Ascending aorta (tissue), 2 donors: ENCODE data around the gene UNC5C. TPM values are rescaled to one million over a fixed set of nuclear protein-coding genes. Genes with fewer than 3 reads are reported as not detected.

Experiments used
- DNase-seq, 2 donors: peaks; one replicate each; pipeline ENCODE4 v3.0.0-alpha.2; 2019; ENCODE audit warnings: low spot score in 2 of 2
- H3K27ac ChIP-seq, 2 donors: fragments of 200-600 bp; sonication (generic); one replicate each; pipeline ENCODE4 v1.5.1; 2016 to 2017; ENCODE audit warnings: mild to moderate bottlenecking in 1 of 2
- H3K27me3 ChIP-seq: fragments of 200-600 bp; sonication (generic); one replicate; pipeline ENCODE4 v1.5.1; 2017
- H3K36me3 ChIP-seq, 2 donors: fragments of 200-600 bp; sonication (generic); one replicate each; pipeline ENCODE4 v1.5.1; 2016
- H3K4me1 ChIP-seq, 2 donors: fragments of 200-600 bp; sonication (generic); one replicate each; pipeline ENCODE4 v1.5.1; 2016 to 2017; ENCODE audit warnings: mild to moderate bottlenecking in 1 of 2
- H3K4me3 ChIP-seq, 2 donors: fragments of 200-600 bp; sonication (generic); one replicate each; pipeline ENCODE4 v1.5.1; 2016 to 2017; ENCODE audit warnings: mild to moderate bottlenecking in 1 of 2
- H3K9me3 ChIP-seq, 2 donors: fragments of 200-600 bp; sonication (generic); one replicate each; pipeline ENCODE4 v1.5.1; 2016
- intact Hi-C: fragments of 100-400 bp; cut with DNase I; formaldehyde crosslinking; loops from one replicate; pipeline ENCODE4 v1.15.1; 2023
- total RNA-seq: library from RNA; depleted of rRNA; stranded (reverse); fragments of >200 nt; gene quantifications from one replicate; pipeline ENCODE4 v1.1.0, GENCODE V29; 2016
- TF ChIP-seq, protein P1 (sequence below), 3 experiments: fragments of 200-600 bp in 2 of 3; fragments of 450-650 bp in 1 of 3; sonication (generic) in 2 of 3; IDR thresholded peaks; one replicate each; pipeline ENCODE4 v1.5.1; 2016 to 2019; ENCODE audit warnings: antibody characterized with exemption in 3 of 3, mild to moderate bottlenecking in 1 of 3, moderate library complexity in 1 of 3

UNC5C gene
- total RNA-seq, 1 donor from 2014 or later: 13.3 TPM

DNA sequence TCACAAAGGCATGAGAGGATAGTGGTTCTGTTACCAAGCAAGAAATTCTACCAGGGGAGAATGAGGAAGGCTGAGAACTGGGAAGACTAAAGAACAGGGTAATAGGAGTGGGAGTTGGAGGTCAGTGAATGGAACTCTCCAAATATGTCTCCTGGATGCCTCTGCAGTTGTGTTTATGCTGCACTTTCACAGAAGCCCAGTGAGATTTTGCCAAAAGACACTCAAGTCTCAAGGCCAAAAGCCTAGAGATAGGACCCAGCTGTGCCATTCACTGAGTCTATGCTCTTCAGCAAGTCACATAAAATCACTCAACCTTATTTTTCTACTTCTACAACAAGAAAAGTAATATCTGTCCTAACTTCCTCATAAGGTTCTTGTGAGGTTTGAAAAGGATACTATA, 285.4 kb downstream of the UNC5C start:
- Histone ChIP-seq H3K4me3 (no peak overlapping the region), H3K9me3 (no peaks in the 10 kb centered on the region), H3K27me3 (no peaks in the 10 kb centered on the region), H3K4me1 (no peaks in the 10 kb centered on the region), H3K27ac (no peak overlapping the region), H3K36me3 (no peaks in the 10 kb centered on the region)
- no peak for DNase-seq
- TF ChIP-seq, protein P1, sequence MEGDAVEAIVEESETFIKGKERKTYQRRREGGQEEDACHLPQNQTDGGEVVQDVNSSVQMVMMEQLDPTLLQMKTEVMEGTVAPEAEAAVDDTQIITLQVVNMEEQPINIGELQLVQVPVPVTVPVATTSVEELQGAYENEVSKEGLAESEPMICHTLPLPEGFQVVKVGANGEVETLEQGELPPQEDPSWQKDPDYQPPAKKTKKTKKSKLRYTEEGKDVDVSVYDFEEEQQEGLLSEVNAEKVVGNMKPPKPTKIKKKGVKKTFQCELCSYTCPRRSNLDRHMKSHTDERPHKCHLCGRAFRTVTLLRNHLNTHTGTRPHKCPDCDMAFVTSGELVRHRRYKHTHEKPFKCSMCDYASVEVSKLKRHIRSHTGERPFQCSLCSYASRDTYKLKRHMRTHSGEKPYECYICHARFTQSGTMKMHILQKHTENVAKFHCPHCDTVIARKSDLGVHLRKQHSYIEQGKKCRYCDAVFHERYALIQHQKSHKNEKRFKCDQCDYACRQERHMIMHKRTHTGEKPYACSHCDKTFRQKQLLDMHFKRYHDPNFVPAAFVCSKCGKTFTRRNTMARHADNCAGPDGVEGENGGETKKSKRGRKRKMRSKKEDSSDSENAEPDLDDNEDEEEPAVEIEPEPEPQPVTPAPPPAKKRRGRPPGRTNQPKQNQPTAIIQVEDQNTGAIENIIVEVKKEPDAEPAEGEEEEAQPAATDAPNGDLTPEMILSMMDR (IDR thresholded peaks at IDR 0.05): no peak
- intact Hi-C loops: no loop called here

DNA sequence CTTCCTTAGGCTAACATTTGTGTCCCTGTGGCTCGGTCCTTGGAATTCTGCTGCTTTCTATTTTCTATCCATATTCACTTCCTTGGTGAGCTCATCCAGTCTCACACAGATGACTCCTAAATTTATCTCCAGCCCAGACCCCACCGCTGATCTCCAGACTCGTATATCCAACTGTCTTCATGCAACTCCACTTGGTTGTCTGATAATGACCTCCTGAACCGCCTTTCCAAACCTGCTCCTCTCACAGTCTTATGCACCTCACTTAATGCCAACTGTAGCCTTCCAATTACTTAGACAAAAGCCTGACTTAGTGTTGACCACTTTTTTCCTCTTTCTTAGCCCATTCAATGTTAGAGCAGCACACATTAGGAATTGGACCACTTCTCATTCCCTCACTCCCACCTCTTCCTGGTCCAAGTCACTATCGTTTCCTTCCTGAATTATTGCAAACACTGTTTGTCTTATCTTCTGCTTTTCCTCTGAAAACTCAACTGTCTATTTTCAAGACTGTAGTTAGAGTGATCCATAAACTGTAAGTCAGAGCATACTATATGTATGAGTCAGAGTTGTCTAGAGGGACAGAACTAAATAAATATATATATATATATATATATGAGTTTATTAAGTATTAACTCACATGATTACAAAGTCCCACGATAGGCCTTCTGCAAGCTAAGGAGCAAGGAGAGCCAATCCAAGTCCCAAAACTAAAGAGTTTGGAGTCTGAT, 292.5 kb downstream of the UNC5C start:
- Histone ChIP-seq H3K9me3 (no peaks in the 10 kb centered on the region), H3K27ac (no peak overlapping the region), H3K4me1 (no peaks in the 10 kb centered on the region), H3K36me3 (no peaks in the 10 kb centered on the region), H3K4me3 (no peak overlapping the region), H3K27me3 (no peaks in the 10 kb centered on the region)
- no peak for DNase-seq
- TF ChIP-seq, protein P1 (IDR thresholded peaks at IDR 0.05): no peak
- intact Hi-C loops: no loop called here

DNA sequence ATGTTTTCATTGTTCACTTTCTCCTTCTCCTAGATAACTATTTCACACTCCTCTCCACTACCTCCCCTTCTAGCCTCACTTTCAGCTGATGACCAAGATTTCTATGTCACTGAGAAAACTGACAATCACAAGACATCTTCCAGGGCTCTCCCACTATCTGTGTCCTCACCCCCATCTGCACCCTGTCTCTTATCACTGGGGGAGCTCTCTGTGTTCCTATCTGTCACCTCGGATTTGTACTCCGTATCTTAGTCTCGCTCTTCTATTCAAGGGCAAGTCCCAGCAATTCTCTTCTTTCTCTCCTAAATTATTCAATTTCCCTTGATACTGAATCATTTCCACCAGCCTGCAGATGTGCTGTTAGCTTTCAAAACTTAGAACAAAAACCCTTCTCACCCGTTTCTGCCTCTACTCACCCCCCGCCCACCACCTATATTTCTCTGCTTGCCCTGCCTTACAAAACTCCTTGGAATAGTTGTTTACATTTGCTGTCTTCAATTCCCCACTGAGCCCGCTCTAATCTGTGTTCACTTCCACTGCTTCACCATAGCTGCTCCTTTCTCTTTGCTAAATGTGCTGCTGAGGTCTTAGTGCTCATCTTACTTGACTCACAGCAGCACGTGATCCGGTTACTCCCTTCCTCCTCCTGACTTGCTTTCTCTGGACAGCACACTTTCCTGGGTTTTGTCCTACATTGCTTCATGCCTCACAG, 293.2 kb downstream of the UNC5C start:
- intact Hi-C loops: no loop called here
- Histone ChIP-seq H3K36me3 (no peaks in the 10 kb centered on the region), H3K27ac (no peak overlapping the region), H3K4me1 (no peaks in the 10 kb centered on the region), H3K9me3 (no peaks in the 10 kb centered on the region), H3K27me3 (no peaks in the 10 kb centered on the region), H3K4me3 (no peak overlapping the region)
- TF ChIP-seq, protein P1 (IDR thresholded peaks at IDR 0.05): no peak
- DNase-seq: no peak

DNA sequence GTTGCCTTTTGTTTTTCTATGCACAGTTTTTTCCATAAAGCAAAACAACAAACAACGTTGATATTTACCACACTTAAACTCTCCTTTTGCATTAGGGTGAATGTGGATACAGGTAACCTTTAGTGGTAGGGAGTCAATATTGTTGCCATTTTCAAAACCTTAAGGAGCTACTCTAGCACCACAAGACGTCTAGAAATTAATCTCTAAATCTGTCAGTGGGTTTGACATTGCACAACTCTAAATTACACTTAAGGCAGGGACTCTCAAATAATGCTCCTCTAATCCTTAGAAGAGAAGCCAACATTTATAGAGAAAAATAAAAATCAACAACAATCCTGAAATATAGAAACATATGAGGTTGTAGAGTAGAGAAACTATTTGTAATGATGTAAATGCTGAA, 297.2 kb downstream of the UNC5C start:
- Histone ChIP-seq H3K4me3 (no peak overlapping the region), H3K27me3 (no peaks in the 10 kb centered on the region), H3K4me1 (no peaks in the 10 kb centered on the region), H3K9me3 (no peaks in the 10 kb centered on the region), H3K36me3 (peaks cover 0 to 3% of the 10 kb centered on the region in 2 donors), H3K27ac (no peak overlapping the region)
- TF ChIP-seq, protein P1 (IDR thresholded peaks at IDR 0.05): no peak
- intact Hi-C loops: no loop called here
- no peak for DNase-seq

DNA sequence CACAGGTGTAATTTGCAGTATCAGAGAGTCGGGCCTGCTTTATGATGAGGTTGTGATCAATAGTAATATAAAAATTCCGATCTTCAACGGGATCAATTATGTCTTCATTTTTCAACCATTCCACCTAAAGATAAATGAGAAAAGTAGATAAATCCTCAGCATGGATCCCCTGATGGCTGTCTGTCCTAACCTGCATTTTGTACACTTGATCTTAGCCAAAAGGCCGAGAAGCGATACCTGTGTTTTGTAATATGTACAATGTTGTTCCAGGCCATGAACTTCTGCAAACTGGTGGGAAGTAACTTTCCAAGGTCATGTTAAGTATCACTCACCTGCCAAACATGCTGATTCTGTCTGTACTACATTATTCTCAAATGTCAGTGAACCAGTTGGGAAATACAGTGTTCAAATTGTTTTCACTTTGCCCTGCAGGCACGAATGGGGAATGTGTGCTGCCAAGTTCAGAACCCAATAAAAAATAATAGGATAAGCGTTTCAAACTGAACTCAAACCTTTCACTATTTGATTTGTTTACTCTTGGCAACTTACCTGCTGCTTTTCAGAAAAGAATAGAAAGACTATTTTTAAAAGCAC, 298.1 kb downstream of the UNC5C start:
- no peak overlapping the region for H3K4me3 ChIP-seq
- no peaks in the 10 kb centered on the region for H3K27me3 ChIP-seq
- no peaks in the 10 kb centered on the region for H3K4me1 ChIP-seq
- H3K9me3 ChIP-seq: no peaks in the 10 kb centered on the region
- peaks cover 0 to 3% of the 10 kb centered on the region in 2 donors for H3K36me3 ChIP-seq
- TF ChIP-seq, protein P1 (IDR thresholded peaks at IDR 0.05): no peak
- no peak overlapping the region for H3K27ac ChIP-seq
- intact Hi-C loops: no loop called here
- DNase-seq: no peak
